22Rv1 (cell line): Measurements from ENCODE around the gene CCL25.

Experiments
- CTCF ChIP-seq: fragments of 450-650 bp; IDR thresholded peaks from 2 replicates; pipeline ENCODE4 v1.5.1; 2017; ENCODE audit warnings: mild to moderate bottlenecking
- ZFX ChIP-seq: fragments of 450-650 bp; IDR thresholded peaks from 2 replicates; pipeline ENCODE4 v1.6.1; 2017; ENCODE audit warnings: antibody characterized with exemption, borderline replicate concordance

GRCh38 chr19:8079988-8080387 is 27.4 kb downstream of the CCL25 start:
- TF ChIP-seq CTCF, result no peak
- TF ChIP-seq ZFX, result no peak
